Measurements from ENCODE around the gene MXD3. TPM values are rescaled to one million over a fixed set of nuclear protein-coding genes. Genes with fewer than 3 reads are reported as not detected.
"Not testable (repeated sequence)": the region's sequence is repeated elsewhere in the genome, so short reads cannot be mapped to it uniquely, and the experiment has no call there.

Gene MXD3
- polyA plus RNA-seq, 1 experiment: 2.8 TPM

DNA sequence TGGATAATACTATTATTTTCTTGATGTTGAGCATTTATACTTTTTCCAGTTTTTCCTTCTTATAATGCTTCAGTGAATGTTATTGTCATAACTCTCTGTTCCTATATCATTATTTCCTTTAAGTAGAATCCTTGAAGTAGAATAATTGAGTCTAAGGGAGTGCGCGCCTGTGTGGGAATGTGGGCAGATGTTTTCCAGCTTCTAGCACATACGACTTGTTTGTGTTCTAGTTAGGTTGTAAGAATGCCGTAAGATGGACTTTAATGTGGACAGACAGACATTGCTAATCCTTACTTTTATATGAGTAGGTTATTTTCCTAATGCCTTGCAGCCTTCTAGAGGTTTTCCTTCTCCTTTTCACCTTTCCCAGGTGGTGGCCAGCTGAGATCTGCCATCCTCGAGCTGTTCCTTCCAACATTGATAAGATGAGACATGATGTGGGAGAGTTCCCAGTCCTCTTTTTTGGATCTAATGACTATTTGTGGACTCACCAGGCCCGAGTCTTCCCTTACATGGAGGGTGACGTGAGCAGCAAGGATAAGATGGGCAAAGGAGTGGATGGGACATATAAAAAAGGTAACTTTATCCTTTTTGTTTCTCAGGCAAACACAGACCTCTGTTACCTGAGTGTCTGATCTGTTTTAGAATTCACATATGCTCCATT is 42.3 kb downstream of the MXD3 start:
- CTCF ChIA-PET: no interaction called here
- Histone ChIP-seq H3K9me3 (ENCODE audit: control insufficient read depth, insufficient read depth, low read length) (no peaks in the 10 kb centered on the region), H3K4me3 (ENCODE audit: low read depth, low read length) (no peak overlapping the region), H3K27ac (ENCODE audit: low read depth, low read length) (no peak overlapping the region), H3K27me3 (ENCODE audit: control insufficient read depth, insufficient read depth, low read length) (no peaks in the 10 kb centered on the region)
- POLR2A ChIA-PET: no interaction called here
- no peak for DNase-seq (ENCODE audit: low read depth, low spot score)
- TF ChIP-seq, protein P1, sequence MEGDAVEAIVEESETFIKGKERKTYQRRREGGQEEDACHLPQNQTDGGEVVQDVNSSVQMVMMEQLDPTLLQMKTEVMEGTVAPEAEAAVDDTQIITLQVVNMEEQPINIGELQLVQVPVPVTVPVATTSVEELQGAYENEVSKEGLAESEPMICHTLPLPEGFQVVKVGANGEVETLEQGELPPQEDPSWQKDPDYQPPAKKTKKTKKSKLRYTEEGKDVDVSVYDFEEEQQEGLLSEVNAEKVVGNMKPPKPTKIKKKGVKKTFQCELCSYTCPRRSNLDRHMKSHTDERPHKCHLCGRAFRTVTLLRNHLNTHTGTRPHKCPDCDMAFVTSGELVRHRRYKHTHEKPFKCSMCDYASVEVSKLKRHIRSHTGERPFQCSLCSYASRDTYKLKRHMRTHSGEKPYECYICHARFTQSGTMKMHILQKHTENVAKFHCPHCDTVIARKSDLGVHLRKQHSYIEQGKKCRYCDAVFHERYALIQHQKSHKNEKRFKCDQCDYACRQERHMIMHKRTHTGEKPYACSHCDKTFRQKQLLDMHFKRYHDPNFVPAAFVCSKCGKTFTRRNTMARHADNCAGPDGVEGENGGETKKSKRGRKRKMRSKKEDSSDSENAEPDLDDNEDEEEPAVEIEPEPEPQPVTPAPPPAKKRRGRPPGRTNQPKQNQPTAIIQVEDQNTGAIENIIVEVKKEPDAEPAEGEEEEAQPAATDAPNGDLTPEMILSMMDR (IDR thresholded peaks at IDR 0.05; ENCODE audit: low read depth, low read length): no peak

DNA sequence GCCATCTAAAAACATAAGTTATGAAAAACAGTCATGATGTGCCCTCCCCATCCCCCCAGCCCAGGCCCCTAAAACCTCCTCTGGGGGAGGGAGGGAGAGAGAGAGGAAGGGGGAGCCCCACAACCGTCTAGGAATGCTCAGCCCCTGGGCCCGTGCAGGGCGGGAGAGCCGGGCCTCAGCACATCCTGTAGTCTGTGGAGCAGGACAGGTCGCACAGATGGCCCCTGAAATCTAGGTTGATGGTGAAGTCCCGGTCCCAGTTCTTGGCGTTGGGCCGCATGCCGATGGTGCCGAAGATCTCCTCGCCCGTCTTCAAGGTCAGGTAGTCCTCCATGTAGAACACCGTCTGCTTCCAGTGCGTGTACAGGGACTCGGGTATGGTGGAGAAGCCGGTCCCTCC is 46.3 kb downstream of the MXD3 start:
- POLR2A ChIA-PET: no interaction called here
- TF ChIP-seq, protein P1 (IDR thresholded peaks at IDR 0.05; ENCODE audit: low read depth, low read length): no peak
- CTCF ChIA-PET: no interaction called here

DNA sequence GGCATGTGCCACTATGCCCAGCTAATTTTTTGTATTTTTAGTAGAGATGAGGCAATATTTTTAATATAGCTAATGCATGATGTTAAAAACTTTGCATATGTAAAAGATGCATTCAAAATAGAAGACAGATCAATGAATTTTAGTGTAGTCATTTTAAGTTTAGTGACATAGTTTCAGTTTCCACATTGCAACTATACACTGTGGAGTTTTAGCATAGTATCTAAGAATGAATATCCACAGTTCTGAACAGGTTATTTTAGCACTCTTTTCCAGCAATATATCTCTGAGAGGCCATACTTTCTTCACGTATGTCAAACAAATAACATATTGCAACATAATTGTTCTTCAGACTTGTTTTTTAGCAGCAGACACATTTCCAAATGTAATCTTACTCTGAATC is 47.5 kb downstream of the MXD3 start:
- CTCF ChIA-PET: interaction anchor here (0.7 to 1.4 kb wide), 3 partner anchors 46 to 152 kb away, joined by 3 to 4 read pairs (median 3); no protein-coding TSS in a partner anchor

More for the DNA sequence above, 46.3 kb downstream of the MXD3 start:
- no peak overlapping the region for H3K4me3 ChIP-seq (ENCODE audit: low read depth, low read length)
- no peak for DNase-seq (ENCODE audit: low read depth, low spot score)
- no peak overlapping the region for H3K27ac ChIP-seq (ENCODE audit: low read depth, low read length)
- H3K27me3 ChIP-seq (ENCODE audit: control insufficient read depth, insufficient read depth, low read length): no peaks in the 10 kb centered on the region
- no peaks in the 10 kb centered on the region for H3K9me3 ChIP-seq (ENCODE audit: control insufficient read depth, insufficient read depth, low read length)

DNA sequence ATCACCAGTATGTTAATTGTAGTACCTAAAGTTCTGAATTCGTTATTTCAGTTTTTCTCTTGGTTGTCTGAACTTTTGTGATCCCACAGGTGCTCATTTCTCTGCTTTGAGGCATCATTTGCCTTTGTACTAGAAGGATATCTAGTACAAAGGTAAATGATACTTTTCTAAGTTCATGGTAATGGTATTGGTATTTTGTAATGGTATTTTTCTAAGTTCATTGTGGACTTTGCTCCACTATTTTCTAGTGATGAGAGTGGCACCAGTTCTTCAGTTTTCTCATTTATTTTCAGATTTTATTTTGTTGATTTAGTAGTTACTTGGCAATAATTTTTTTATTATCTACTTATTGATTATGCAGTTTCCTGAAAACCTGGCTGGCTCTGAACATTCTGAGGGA is 50.2 kb downstream of the MXD3 start:
- no peak for DNase-seq (ENCODE audit: low read depth, low spot score)
- CTCF ChIA-PET: no interaction called here
- H3K4me3 ChIP-seq (ENCODE audit: low read depth, low read length): no peak overlapping the region
- no peaks in the 10 kb centered on the region for H3K9me3 ChIP-seq (ENCODE audit: control insufficient read depth, insufficient read depth, low read length)
- no peak overlapping the region for H3K27ac ChIP-seq (ENCODE audit: low read depth, low read length)
- POLR2A ChIA-PET: no interaction called here
- no peaks in the 10 kb centered on the region for H3K27me3 ChIP-seq (ENCODE audit: control insufficient read depth, insufficient read depth, low read length)
- TF ChIP-seq, protein P1 (IDR thresholded peaks at IDR 0.05; ENCODE audit: low read depth, low read length): no peak

More for the DNA sequence above, 47.5 kb downstream of the MXD3 start:
- DNase-seq (ENCODE audit: low read depth, low spot score): no peak
- Histone ChIP-seq H3K9me3 (ENCODE audit: control insufficient read depth, insufficient read depth, low read length) (no peaks in the 10 kb centered on the region), H3K27me3 (ENCODE audit: control insufficient read depth, insufficient read depth, low read length) (no peaks in the 10 kb centered on the region), H3K4me3 (ENCODE audit: low read depth, low read length) (no peak overlapping the region), H3K27ac (ENCODE audit: low read depth, low read length) (no peak overlapping the region)
- TF ChIP-seq, protein P1 (IDR thresholded peaks at IDR 0.05; ENCODE audit: low read depth, low read length): no peak
- POLR2A ChIA-PET: interaction anchor here (0.7 kb wide), 1 partner anchor 427 kb away, joined by 3 read pairs; no protein-coding TSS in a partner anchor

DNA sequence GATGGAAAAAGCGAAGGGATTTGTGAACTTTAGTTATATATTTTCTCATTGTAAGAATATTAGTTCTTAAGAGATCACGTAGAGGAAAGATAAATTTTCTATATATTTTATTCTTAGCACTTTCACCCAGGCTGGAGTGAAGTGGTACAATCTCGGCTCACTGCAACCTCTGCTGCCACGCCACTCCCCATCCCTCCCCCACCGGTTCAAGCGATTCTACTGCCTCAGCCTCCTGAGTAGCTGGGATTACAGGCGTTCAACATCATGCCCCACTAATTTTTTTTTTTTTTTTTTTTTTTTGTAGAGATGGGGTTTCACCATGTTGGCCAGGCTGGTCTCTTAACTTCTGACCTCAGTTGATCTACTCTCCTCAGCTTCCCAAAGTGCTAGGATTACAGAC is 50.7 kb downstream of the MXD3 start:
- no peak overlapping the region for H3K4me3 ChIP-seq (ENCODE audit: low read depth, low read length)
- CTCF ChIA-PET: no interaction called here
- POLR2A ChIA-PET: no interaction called here
- H3K9me3 ChIP-seq (ENCODE audit: control insufficient read depth, insufficient read depth, low read length): no peaks in the 10 kb centered on the region
- DNase-seq (ENCODE audit: low read depth, low spot score): no peak
- no peak overlapping the region for H3K27ac ChIP-seq (ENCODE audit: low read depth, low read length)
- H3K27me3 ChIP-seq (ENCODE audit: control insufficient read depth, insufficient read depth, low read length): no peaks in the 10 kb centered on the region
- TF ChIP-seq, protein P1 (IDR thresholded peaks at IDR 0.05; ENCODE audit: low read depth, low read length): no peak

DNA sequence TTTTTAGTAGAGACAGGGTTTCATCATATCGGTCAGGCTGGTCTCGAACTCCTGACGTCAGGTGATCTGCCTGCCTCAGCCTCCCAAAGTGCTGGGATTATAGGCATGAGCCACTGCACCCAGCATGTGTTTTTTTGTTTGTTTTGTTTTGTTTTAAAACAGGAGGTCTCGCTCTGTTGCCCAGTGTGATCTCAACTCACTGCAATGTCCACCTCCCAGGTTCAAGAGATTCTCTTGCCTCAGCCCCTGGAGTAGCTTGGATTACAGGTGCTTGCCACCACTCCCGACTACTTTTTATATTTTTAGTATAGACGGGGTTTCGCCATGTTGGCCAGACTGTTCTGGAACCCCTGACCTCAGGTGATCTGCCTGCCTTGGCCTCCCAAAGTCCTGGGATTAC is 53.0 kb downstream of the MXD3 start:
- DNase-seq (ENCODE audit: low read depth, low spot score); H3K4me3 ChIP-seq (ENCODE audit: low read depth, low read length); POLR2A ChIA-PET; H3K27me3 ChIP-seq (ENCODE audit: control insufficient read depth, insufficient read depth, low read length); H3K9me3 ChIP-seq (ENCODE audit: control insufficient read depth, insufficient read depth, low read length); H3K27ac ChIP-seq (ENCODE audit: low read depth, low read length): not testable (repeated sequence)
- CTCF ChIA-PET: interaction anchor here (1.0 kb wide), 1 partner anchor 145 kb away, joined by 3 read pairs; no protein-coding TSS in a partner anchor
